PC-9 (cell line): ENCODE measurements around the gene S100A16.

Experiments used
- EZH2 ChIP-seq: fragments of 200-600 bp; sonication (generic); IDR thresholded peaks from 2 replicates; pipeline ENCODE4 v1.8.0; 2017; ENCODE audit warnings: antibody characterized with exemption, low read depth
- TF ChIP-seq, protein P1 (sequence below): fragments of 200-600 bp; sonication (generic); conservative IDR thresholded peaks from 2 replicates; pipeline ENCODE4 v1.6.1; 2017; ENCODE audit warnings: mixed run types, antibody characterized with exemption, mild to moderate bottlenecking, moderate library complexity

DNA sequence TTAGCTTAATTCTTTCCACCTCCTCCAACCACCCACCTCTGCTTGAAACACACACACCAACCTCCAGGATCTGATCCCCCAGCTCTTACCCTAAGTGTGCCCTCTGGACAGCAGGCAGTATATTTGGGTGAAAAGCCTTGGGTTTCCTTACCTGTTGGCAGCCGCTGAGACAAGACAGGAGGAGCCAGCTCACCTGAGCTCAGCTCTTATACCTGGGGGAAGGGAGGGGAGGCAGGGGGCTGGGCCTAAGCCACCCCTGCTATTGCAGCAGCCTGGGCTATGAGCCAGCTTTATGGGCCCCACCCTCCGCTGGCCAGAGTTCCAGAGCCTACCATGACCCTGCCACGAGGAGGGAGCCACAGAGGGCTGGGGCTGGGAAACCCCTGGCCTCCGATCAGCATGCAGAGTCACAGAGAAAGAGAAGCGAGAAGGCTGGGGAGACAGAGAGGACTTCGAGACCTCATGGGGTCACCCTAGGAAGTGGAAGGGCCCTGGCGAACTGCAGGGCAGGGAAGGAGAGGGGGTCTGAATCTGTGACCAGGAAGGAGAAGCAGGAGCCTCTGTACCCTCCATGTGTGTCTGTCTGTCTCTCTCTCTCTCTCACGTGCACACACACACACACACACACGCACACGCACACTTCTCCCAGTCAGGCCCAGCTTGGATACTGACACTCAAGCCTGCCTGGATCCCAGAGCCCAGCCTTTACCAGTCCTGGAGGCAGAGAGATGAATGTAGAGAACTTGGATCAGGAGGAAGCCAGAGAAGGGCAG lies 3.4 kb upstream of the S100A16 start, which contains the start of gene S100A14:
- TF ChIP-seq, protein P1, sequence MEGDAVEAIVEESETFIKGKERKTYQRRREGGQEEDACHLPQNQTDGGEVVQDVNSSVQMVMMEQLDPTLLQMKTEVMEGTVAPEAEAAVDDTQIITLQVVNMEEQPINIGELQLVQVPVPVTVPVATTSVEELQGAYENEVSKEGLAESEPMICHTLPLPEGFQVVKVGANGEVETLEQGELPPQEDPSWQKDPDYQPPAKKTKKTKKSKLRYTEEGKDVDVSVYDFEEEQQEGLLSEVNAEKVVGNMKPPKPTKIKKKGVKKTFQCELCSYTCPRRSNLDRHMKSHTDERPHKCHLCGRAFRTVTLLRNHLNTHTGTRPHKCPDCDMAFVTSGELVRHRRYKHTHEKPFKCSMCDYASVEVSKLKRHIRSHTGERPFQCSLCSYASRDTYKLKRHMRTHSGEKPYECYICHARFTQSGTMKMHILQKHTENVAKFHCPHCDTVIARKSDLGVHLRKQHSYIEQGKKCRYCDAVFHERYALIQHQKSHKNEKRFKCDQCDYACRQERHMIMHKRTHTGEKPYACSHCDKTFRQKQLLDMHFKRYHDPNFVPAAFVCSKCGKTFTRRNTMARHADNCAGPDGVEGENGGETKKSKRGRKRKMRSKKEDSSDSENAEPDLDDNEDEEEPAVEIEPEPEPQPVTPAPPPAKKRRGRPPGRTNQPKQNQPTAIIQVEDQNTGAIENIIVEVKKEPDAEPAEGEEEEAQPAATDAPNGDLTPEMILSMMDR, result no peak
- TF ChIP-seq EZH2, result no peak
